Thymus (tissue), 11 donors: ENCODE measurements around the gene UQCRC2. TPM values are rescaled to one million over a fixed set of nuclear protein-coding genes. Genes with fewer than 3 reads are reported as not detected.
"Not testable (repeated sequence)": the region's sequence is repeated elsewhere in the genome, so short reads cannot be mapped to it uniquely, and the experiment has no call there.

Source experiments
- DNase-seq, 9 donors: peaks; one replicate each; pipeline ENCODE4 v3.0.0-alpha.2; 2013; ENCODE audit warnings: low spot score in 9 of 9, low read depth in 6 of 9, missing footprints in 1 of 9
- H3K27ac ChIP-seq, 2 donors: one replicate each; pipeline ENCODE4 v1.5.1; 2013; ENCODE audit warnings: control low read depth in 1 of 2, low read depth in 1 of 2, low read length in 1 of 2, mild to moderate bottlenecking in 1 of 2, moderate library complexity in 1 of 2
- H3K27me3 ChIP-seq, 2 donors: one replicate each; pipeline ENCODE4 v1.5.1; 2013; ENCODE audit warnings: low read length in 1 of 2; ENCODE audit not compliant: control insufficient read depth in 2 of 2, insufficient read depth in 1 of 2
- H3K36me3 ChIP-seq, 2 donors: one replicate each; pipeline ENCODE4 v1.5.1; 2013; ENCODE audit warnings: low read length in 1 of 2, mild to moderate bottlenecking in 1 of 2, moderate library complexity in 1 of 2; ENCODE audit not compliant: control insufficient read depth in 2 of 2, insufficient read depth in 2 of 2
- H3K4me1 ChIP-seq, 2 donors: one replicate each; pipeline ENCODE4 v1.5.1; 2013; ENCODE audit warnings: low read length in 2 of 2; ENCODE audit not compliant: control insufficient read depth in 2 of 2, insufficient read depth in 2 of 2
- H3K4me3 ChIP-seq, 2 donors: one replicate each; pipeline ENCODE4 v1.5.1; 2013; ENCODE audit warnings: low read length in 2 of 2, control low read depth in 1 of 2, mild to moderate bottlenecking in 1 of 2
- H3K9me3 ChIP-seq, 2 donors: one replicate each; pipeline ENCODE4 v1.5.1; 2013; ENCODE audit warnings: low read length in 1 of 2, mild to moderate bottlenecking in 1 of 2; ENCODE audit not compliant: control insufficient read depth in 2 of 2, insufficient read depth in 1 of 2
- WGBS: extraction: QIAGEN DNeasy Blood & Tissue Kit; methylation state at CpG from one replicate; pipeline ENCODE4 v1.1.7; 2013; 5-methylcytosine and 5-hydroxymethylcytosine counted together
- polyA plus RNA-seq: library from polyadenylated mRNA; stranded (reverse); fragments of 200-250 nt; gene quantifications from one replicate; pipeline ENCODE4 v1.2.3, GENCODE V29; 2013
- total RNA-seq: library from RNA; stranded (reverse); fragments of 120-200 nt; gene quantifications from one replicate; pipeline ENCODE4 v1.2.4, GENCODE V29; 2013
- donor health status: healthy.

Gene UQCRC2
- total and polyA plus RNA-seq, 2 donors, result 146 to 227 TPM

DNA sequence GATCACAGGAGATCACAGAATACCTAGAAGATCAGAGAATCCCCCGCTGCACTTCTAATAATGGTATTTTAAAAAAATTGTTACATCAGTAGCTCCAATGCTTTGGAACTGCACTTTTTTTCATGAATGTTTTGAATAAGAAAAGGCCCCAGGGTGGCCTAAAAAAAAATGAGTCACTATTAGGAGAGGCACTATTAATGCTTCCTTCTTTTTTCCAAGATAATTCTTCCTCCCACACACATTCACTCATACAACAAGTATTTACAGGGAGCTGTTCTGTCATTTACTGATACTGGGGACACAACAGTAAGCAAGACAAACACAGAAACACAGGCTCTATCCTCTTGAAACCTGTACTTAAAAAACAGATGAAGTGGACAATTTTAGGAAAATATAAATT lies 48.4 kb downstream of the UQCRC2 start:
- H3K36me3 ChIP-seq, result no peaks in the 10 kb centered on the region
- H3K27me3 ChIP-seq, result peaks cover 0 to 8% of the 10 kb centered on the region in 2 donors
- DNase-seq, result no peak
- WGBS, result 81% methylated on average over 1 of the region's 1 CpG
- peaks cover 3 to 4% of the 10 kb centered on the region in 2 donors for H3K4me1 ChIP-seq
- no peak overlapping the region for H3K27ac ChIP-seq
- no peak overlapping the region for H3K4me3 ChIP-seq
- H3K9me3 ChIP-seq, result no peaks in the 10 kb centered on the region

DNA sequence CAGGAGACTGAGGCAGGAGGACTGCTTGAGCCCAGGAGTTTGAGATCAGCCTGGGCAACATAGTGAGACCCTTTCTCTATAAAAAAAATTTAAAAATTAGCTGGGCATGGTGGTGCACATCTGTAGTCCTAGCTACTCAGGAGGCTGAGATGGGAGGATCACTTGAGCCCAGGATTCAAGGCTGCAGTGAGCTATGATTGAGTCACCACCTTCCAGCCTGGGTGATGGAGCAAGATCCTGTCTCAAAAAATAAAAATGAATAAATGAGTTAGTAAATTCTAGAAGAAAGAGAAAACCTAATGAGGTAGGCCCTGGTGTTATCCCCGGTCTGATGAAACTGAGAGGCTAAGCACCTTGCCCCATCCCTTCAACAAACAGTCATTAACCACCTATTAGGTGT lies 48.9 kb downstream of the UQCRC2 start:
- DNase-seq, H3K4me1 ChIP-seq, H3K9me3 ChIP-seq, H3K27ac ChIP-seq, H3K4me3 ChIP-seq, H3K27me3 ChIP-seq, H3K36me3 ChIP-seq: not testable (repeated sequence)
- 96% methylated on average over 1 of the region's 1 CpG for WGBS

DNA sequence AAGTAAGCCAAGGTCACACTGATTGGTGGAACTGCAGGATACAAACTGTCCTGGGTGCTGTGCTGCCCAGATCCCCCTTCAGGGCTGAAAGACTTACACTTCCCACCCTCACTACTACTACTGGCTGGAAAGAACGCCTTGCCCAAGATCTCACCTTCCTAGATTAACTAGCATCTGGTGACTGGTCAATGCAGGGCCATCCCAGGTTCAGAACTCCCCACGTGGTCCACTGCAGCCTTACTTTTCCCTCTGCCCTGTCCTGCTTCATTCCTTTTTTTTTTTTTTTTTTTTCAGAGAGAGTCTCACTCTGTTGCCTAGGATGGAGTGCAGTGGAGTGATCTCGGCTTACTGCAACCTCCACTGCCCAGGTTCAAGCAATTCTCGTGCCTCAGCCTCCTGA lies 50.0 kb downstream of the UQCRC2 start:
- Histone ChIP-seq H3K4me1 (peaks cover 8 to 9% of the 10 kb centered on the region in 2 donors), H3K36me3 (no peaks in the 10 kb centered on the region), H3K27ac (no peak overlapping the region), H3K4me3 (no peak overlapping the region), H3K27me3 (peaks cover 0 to 12% of the 10 kb centered on the region in 2 donors), H3K9me3 (no peaks in the 10 kb centered on the region)
- DNase-seq, result no peak
- 97% methylated on average over 4 of the region's 4 CpGs for WGBS

DNA sequence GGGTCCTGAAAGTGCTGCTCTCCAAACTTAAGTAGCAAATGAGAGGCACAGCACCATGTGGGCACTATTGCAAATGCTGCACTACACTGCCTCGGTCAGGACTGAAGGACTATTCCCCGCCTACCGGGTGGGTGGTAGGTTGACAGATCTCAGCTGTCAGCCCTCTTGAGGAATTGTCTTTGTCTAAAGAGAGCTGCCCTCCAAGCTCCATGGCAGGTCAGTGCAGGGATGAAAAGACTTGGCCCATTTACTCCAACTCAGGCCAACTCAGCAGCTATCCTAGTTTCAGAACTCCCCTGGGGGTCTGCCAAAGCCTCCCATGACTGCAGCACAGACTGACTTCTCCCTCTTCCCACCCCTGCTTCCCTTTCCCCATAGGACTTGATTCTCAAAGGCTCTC lies 51.2 kb downstream of the UQCRC2 start:
- Histone ChIP-seq H3K4me3 (no peak overlapping the region), H3K36me3 (no peaks in the 10 kb centered on the region), H3K27ac (no peak overlapping the region), H3K27me3 (peaks cover 0 to 19% of the 10 kb centered on the region in 2 donors), H3K9me3 (no peaks in the 10 kb centered on the region), H3K4me1 (peaks cover 12 to 17% of the 10 kb centered on the region in 2 donors)
- no peak for DNase-seq
- WGBS, result 96% methylated on average over 3 of the region's 3 CpGs

DNA sequence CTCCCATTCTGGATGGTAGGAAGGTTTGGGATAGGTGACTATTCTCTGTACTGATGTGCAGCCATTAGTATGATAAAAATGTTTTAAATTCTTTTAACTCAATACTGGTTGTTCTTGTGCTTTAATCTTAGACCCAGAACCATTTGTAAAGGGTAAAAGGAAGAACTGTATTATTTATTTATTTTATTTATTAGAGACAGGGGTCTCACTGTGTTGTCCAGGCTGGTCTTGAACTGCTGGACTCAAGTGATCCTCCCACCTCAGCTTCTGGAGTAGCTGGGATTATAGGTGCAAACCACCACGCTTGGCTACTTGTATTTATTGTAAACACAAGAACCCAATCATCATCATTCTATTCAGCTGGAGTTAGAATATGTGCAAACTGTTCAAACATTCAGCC lies 52.6 kb downstream of the UQCRC2 start:
- Histone ChIP-seq H3K9me3 (no peaks in the 10 kb centered on the region), H3K36me3 (no peaks in the 10 kb centered on the region), H3K4me1 (peaks cover 12 to 18% of the 10 kb centered on the region in 2 donors), H3K4me3 (no peak overlapping the region), H3K27ac (no peak overlapping the region), H3K27me3 (peaks cover 0 to 19% of the 10 kb centered on the region in 2 donors)
- WGBS, result 94% methylated on average over 1 of the region's 1 CpG
- no peak for DNase-seq

DNA sequence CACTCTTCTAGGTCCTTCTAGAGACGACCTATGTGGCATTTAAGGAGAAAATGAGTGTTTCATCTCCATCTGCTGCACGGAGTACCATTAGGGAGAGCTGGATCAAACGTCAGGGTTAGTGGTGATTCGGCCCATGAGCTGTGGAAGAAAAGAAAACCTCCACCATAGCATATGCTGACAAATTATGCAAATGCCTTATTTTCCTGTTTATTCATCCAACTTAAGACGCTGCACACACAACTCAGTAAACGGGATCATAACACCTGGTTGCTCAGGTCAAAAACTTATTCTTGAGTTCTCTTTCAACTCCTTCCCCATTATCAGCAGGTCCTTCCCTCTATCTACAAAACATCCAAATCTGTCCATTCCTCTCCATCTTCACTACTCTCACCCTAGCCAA lies 53.5 kb downstream of the UQCRC2 start:
- no peak overlapping the region for H3K27ac ChIP-seq
- peaks cover 0 to 19% of the 10 kb centered on the region in 2 donors for H3K27me3 ChIP-seq
- DNase-seq, result no peak
- peaks cover 9 to 18% of the 10 kb centered on the region in 2 donors for H3K4me1 ChIP-seq
- no peak overlapping the region for H3K4me3 ChIP-seq
- H3K9me3 ChIP-seq, result no peaks in the 10 kb centered on the region
- H3K36me3 ChIP-seq, result no peaks in the 10 kb centered on the region
- 84% methylated on average over 6 of the region's 6 CpGs for WGBS

DNA sequence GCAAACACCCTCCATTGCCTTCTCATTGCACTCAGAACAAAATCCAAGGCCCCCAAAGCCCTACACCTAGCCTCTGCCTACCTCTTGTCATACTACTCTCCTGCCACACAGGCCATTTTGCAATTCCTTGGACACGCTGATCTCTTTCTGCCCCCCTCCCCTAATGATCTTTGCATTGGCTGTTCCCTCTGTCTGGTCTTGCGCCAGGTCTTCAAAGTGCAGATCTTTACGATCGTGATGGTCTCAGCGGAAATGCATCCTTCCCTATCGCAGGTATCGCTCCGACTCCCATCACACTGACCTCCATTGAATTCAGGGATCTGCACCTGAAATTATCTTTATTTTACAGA lies 54.0 kb downstream of the UQCRC2 start:
- Histone ChIP-seq H3K4me1 (peaks cover 9 to 18% of the 10 kb centered on the region in 2 donors), H3K27me3 (peaks cover 0 to 19% of the 10 kb centered on the region in 2 donors), H3K36me3 (no peaks in the 10 kb centered on the region), H3K27ac (no peak overlapping the region), H3K9me3 (no peaks in the 10 kb centered on the region), H3K4me3 (peak overlapping the region; percentile 85 to 90)
- DNase-seq, result peak in 1 of 9 donors; percentile 8
- WGBS, result 11% methylated on average over 8 of the region's 8 CpGs

DNA sequence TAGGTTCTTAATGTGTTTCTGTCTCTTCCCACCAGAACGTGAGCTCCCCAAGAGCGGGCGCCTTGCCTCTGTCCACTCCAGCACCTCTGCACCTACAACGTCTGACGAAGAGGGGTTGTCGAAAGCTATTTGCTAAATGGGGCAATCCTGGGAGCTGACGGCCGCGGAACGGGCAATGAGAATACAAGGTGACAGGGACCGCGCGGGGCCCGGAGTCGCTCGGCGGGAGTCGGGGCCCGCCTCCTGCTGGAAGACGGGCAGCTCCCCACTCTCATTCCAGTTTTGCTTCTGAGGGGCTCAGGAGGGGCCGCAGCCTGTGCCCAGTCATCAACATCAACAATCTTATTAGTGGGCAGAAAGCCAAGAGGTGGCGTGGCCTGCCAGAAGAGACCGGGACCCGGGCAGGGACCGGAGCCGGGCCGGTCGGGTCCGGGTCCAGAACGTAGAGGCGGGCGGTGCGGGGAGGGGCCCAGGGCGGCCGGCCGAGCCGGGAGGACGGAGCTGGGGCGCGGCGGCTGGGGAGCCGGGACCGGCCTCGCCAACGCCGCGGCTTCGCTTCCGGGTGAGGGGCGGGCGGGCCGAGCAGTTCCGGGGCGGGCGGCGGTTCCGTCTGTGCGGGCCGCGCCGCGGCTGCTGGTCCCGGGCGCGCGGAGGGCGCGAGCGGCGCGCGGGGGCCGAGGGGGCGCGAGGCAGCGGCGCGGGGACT lies 54.5 kb downstream of the UQCRC2 start, which contains the start of gene MOSMO:
TSS of gene MOSMO (plus strand) at position 603 of the 706 bp plus-strand sequence. CDS start 191 bp downstream, outside the sequence.
- H3K4me1 ChIP-seq, result peaks cover 9 to 18% of the 10 kb centered on the region in 2 donors
- peak within 1 kb of the TSS in 1 of 2 donors; percentile 80 for H3K27ac ChIP-seq
- peak within 1 kb of the TSS; percentile 85 to 90 for H3K4me3 ChIP-seq
- H3K27me3 ChIP-seq, result peaks cover 0 to 19% of the 10 kb centered on the region in 2 donors
- H3K9me3 ChIP-seq, result no peaks in the 10 kb centered on the region
- H3K36me3 ChIP-seq, result no peaks in the 10 kb centered on the region
- under 1% methylated on average over 78 of the region's 78 CpGs for WGBS
- DNase-seq, result peak in 6 of 9 donors; percentile 20 to 63 (median 42)

DNA sequence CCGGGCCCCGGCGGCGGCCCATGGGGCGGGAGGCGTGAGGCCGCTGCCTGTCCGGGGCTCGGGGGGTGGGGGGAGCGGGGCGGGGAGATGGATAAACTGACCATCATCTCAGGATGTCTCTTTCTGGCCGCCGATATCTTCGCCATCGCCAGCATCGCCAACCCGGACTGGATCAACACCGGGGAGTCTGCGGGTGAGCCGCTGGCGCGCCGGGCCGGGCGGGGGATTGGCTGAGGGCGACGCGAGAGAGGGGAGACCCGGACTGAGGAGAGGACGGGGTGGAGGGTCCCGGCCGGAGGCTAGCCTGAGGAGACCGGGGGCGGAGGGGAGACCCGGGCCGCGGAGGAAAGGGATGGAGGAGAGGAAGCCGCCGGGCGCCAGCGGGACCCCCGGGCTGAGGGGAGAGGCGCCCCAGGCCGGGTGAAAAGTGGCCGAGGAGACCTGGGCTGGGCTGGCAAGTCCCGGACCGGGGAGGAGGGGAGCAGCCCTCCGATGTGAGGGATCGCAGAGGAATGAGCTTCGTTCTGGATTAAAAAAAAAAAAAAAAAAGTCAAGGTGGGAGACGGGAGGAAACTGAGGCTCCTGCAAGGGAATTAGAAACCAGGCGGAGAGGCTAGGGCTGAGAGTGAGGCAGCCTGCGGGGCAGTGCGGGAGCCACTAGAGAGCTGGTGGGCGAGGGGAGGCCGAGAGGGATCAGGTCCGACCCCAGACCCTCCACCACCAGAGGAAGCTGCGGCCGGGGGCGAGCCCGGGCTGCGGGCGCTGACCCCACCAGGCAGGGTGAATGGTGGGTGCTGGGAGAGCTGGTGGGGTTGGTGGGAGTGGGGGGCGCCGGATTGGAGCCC lies 55.3 kb downstream of the UQCRC2 start:
- peak in 1 of 9 donors; percentile 32 for DNase-seq
- Histone ChIP-seq H3K27ac (no peak overlapping the region), H3K4me3 (peak overlapping the region; percentile 73 to 90), H3K27me3 (peaks cover 0 to 19% of the 10 kb centered on the region in 2 donors), H3K9me3 (no peaks in the 10 kb centered on the region), H3K36me3 (no peaks in the 10 kb centered on the region), H3K4me1 (peaks cover 9 to 18% of the 10 kb centered on the region in 2 donors)
- 2% methylated on average over 65 of the region's 65 CpGs for WGBS
